H1 (cell line): ENCODE measurements around the gene SLC5A2. TPM values are rescaled to one million over a fixed set of nuclear protein-coding genes. Genes with fewer than 3 reads are reported as not detected.

ENCODE experiments used
- CHD1 ChIP-seq: IDR thresholded peaks from 2 replicates; pipeline ENCODE4 v1.6.1; 2012; ENCODE audit warnings: low read depth, low read length, improper control_type of control experiment
- polyA plus RNA-seq, 7 experiments: library from polyadenylated mRNA; depleted of rRNA in 3 of 7; stranded (reverse) in 5 of 7; unstranded in 2 of 7; fragments of >200 nt in 5 of 7; fragments of 200-250 nt in 2 of 7; gene quantifications; 1 replicate in 5 of 7; 2 replicates in 1 of 7; 4 replicates in 1 of 7; pipeline versions ENCODE4 v1.2.1 to v1.2.3, GENCODE V29; 2011 to 2013; ENCODE audit warnings: missing spikeins in 2 of 7, mixed read lengths in 2 of 7
- total RNA-seq: library from RNA; stranded (reverse); fragmentation: NEBNext Ultra II Directional; extraction: Animal tissue kit (Norgen Biotek cat#: 25700); gene quantifications from 2 replicates; pipeline ENCODE4 v1.2.1, GENCODE V29; 2021

The SLC5A2 gene
- total and polyA plus RNA-seq, 2 of the 8 experiments (the other 6 are each of a cell fraction or from before 2014, with no cell fraction given): 0.56 to 4.4 TPM

DNA sequence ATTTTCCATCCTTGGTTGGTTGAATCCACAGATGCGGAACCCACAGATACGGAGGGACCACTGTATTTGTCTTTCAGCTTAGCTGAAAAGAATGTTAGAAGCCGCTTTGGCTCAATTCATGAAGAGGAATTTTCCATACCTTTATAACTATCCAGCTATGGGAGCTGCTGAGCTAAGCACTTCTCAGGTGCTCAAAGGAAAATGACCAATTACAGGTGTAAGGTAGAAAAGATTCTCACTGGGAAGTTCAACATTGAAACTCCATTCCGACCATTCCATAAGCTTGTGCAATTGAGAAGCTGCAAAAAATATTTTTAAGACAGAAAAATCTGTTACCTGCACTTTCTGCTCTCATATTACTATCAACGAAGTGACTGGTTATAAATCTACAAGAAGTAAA is 47.5 kb downstream of the SLC5A2 start (continued):
- TF ChIP-seq CHD1: no peak
